Measurements from ENCODE around the gene DUSP2. TPM values are rescaled to one million over a fixed set of nuclear protein-coding genes. Genes with fewer than 3 reads are reported as not detected.

DUSP2 gene
- total and polyA plus RNA-seq, 8 donors: 0.32 to 3.1 (median 1.3) TPM

GRCh38 chr2:96185516-96185915, 40.3 kb upstream of the DUSP2 start:
- 70 to 84% methylated on average over 1 of the region's 1 CpG for WGBS, 2 donors
- no peak overlapping the region for H3K4me3 ChIP-seq
- intact Hi-C loops (cut with DNase I): no loop called here
- no peak for TF ChIP-seq CTCF (IDR thresholded peaks at IDR 0.05)
- ATAC-seq (no peak), FAIRE-seq (no peak), DNase-seq (no peak)
- H3K9me3 ChIP-seq: no peaks in the 10 kb centered on the region
- H3K4me1 ChIP-seq: no peaks in the 10 kb centered on the region
- peaks cover 7 to 40% (median 19%) of the 10 kb centered on the region in 3 donors for H3K36me3 ChIP-seq
- H3K27ac ChIP-seq: no peak overlapping the region
- H3K27me3 ChIP-seq: no peaks in the 10 kb centered on the region

GRCh38 chr2:96184989-96185388, 39.7 kb upstream of the DUSP2 start:
- intact Hi-C loops (cut with DNase I): no loop called here
- no peak for ATAC-seq
- no peak for TF ChIP-seq CTCF (IDR thresholded peaks at IDR 0.05)
- Histone ChIP-seq H3K27ac (no peak overlapping the region), H3K36me3 (peaks cover 7 to 34% (median 19%) of the 10 kb centered on the region in 3 donors), H3K9me3 (no peaks in the 10 kb centered on the region), H3K27me3 (no peaks in the 10 kb centered on the region), H3K4me3 (no peak overlapping the region), H3K4me1 (no peaks in the 10 kb centered on the region)
- DNase-seq: no peak
- no peak for FAIRE-seq
- WGBS, 2 donors: 88 to 89% methylated on average over 8 of the region's 8 CpGs

- ATAC-seq (no peak), FAIRE-seq (no peak), DNase-seq (no peak)
- no peak overlapping the region for H3K4me3 ChIP-seq
- no peak overlapping the region for H3K27ac ChIP-seq
- 91 to 92% methylated on average over 8 of the region's 8 CpGs for WGBS, 2 donors
- no peak for TF ChIP-seq CTCF (IDR thresholded peaks at IDR 0.05)
- H3K9me3 ChIP-seq: no peaks in the 10 kb centered on the region
- no peaks in the 10 kb centered on the region for H3K4me1 ChIP-seq
- H3K27me3 ChIP-seq: no peaks in the 10 kb centered on the region
- intact Hi-C loops (cut with DNase I): no loop called here
- H3K36me3 ChIP-seq: peaks cover 7 to 33% (median 19%) of the 10 kb centered on the region in 3 donors
Measured at GRCh38 chr2:96184188-96184587, 38.9 kb upstream of the DUSP2 start.

- ATAC-seq (no peak), DNase-seq (no peak), FAIRE-seq (no peak)
- Histone ChIP-seq H3K27ac (no peak overlapping the region), H3K27me3 (no peaks in the 10 kb centered on the region), H3K4me1 (no peaks in the 10 kb centered on the region), H3K4me3 (no peak overlapping the region), H3K9me3 (no peaks in the 10 kb centered on the region), H3K36me3 (peaks cover 5 to 24% (median 14%) of the 10 kb centered on the region in 3 donors)
- TF ChIP-seq CTCF (IDR thresholded peaks at IDR 0.05): no peak
- WGBS, 2 donors: 65 to 82% methylated on average over 5 of the region's 5 CpGs
- intact Hi-C loops (cut with DNase I): no loop called here
Measured at GRCh38 chr2:96181529-96181928, 36.3 kb upstream of the DUSP2 start.

GRCh38 chr2:96180521-96180920, 35.3 kb upstream of the DUSP2 start:
- FAIRE-seq (no peak), DNase-seq (no peak), ATAC-seq (no peak)
- Histone ChIP-seq H3K9me3 (no peaks in the 10 kb centered on the region), H3K4me1 (no peaks in the 10 kb centered on the region), H3K27me3 (no peaks in the 10 kb centered on the region), H3K4me3 (no peak overlapping the region), H3K27ac (no peak overlapping the region), H3K36me3 (peaks cover 4 to 13% (median 4%) of the 10 kb centered on the region in 3 donors)
- no peak for TF ChIP-seq CTCF (IDR thresholded peaks at IDR 0.05)
- intact Hi-C loops (cut with DNase I): no loop called here

Measured in pancreas (tissue), 10 donors.